ENCODE data around the gene NUP205. TPM values are rescaled to one million over a fixed set of nuclear protein-coding genes. Genes with fewer than 3 reads are reported as not detected.

NUP205 gene
- total RNA-seq, 1 experiment from 2014 or later = 75.1 TPM

- no peak overlapping the region for H3K4me3 Mint-ChIP-seq (ENCODE audit: low read depth, unreplicated experiment)
- CTCF ChIA-PET = no interaction called here
- no peak overlapping the region for H3K27ac Mint-ChIP-seq (ENCODE audit: unreplicated experiment)
Measured at GRCh38 chr7:135541029-135541428, 16.7 kb upstream of the NUP205 start.

GRCh38 chr7:135550196-135550595, 7.5 kb upstream of the NUP205 start:
- H3K4me1 Mint-ChIP-seq (ENCODE audit: low read depth, unreplicated experiment) = no peaks in the 10 kb centered on the region
- no peak for DNase-seq
- H3K27me3 Mint-ChIP-seq (ENCODE audit: unreplicated experiment) = peaks cover 13% of the 10 kb centered on the region
- no peaks in the 10 kb centered on the region for H3K36me3 Mint-ChIP-seq (ENCODE audit: insufficient read depth, unreplicated experiment)
- no peak overlapping the region for H3K4me3 Mint-ChIP-seq (ENCODE audit: low read depth, unreplicated experiment)
- no TSS peak for BruUV-seq (replicated peaks)
- intact Hi-C loops (cut with micrococcal nuclease; ENCODE audit: unreplicated experiment) = no loop called here
- TF ChIP-seq CTCF (IDR thresholded peaks at IDR 0.05; ENCODE audit: unreplicated experiment) = no peak
- no peaks in the 10 kb centered on the region for H3K9me3 Mint-ChIP-seq (ENCODE audit: low read depth, unreplicated experiment)
- no peak overlapping the region for H3K27ac Mint-ChIP-seq (ENCODE audit: unreplicated experiment)
- CTCF ChIA-PET = no interaction called here

More at GRCh38 chr7:135541029-135541428, 16.7 kb upstream of the NUP205 start:
- H3K4me1 Mint-ChIP-seq (ENCODE audit: low read depth, unreplicated experiment) = no peaks in the 10 kb centered on the region
- no TSS peak for BruUV-seq (replicated peaks)
- no peaks in the 10 kb centered on the region for H3K27me3 Mint-ChIP-seq (ENCODE audit: unreplicated experiment)
- TF ChIP-seq CTCF (IDR thresholded peaks at IDR 0.05; ENCODE audit: unreplicated experiment) = no peak
- H3K36me3 Mint-ChIP-seq (ENCODE audit: insufficient read depth, unreplicated experiment) = no peaks in the 10 kb centered on the region
- no peaks in the 10 kb centered on the region for H3K9me3 Mint-ChIP-seq (ENCODE audit: low read depth, unreplicated experiment)
- DNase-seq = no peak
- intact Hi-C loops (cut with micrococcal nuclease; ENCODE audit: unreplicated experiment) = no loop called here

DNA sequence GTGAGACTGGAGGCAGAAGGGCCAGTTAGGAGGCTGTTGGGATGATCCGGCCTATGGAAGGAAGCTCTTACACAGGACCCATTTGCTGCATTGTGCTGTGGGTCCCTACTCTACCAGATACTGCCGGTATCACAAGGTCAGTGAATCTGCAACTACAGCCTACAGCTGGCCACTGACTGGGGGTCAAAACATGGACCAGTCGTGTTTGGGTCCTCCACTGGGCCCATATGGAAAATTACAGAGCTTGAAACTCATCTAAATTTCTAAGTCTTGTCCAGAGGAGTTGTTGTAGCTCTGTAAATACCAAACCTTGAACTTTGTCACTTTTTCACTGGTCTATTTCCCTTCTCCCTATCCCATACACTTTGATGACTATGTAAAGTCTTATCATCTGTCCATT, 5.6 kb upstream of the NUP205 start:
- CTCF ChIA-PET = interaction anchor here (1.0 kb wide), 1 partner anchor 18 kb away, joined by 5 read pairs; no protein-coding TSS in a partner anchor
- no peak overlapping the region for H3K4me3 Mint-ChIP-seq (ENCODE audit: low read depth, unreplicated experiment)
- no TSS peak for BruUV-seq (replicated peaks)
- H3K27me3 Mint-ChIP-seq (ENCODE audit: unreplicated experiment) = peaks cover 13% of the 10 kb centered on the region
- H3K36me3 Mint-ChIP-seq (ENCODE audit: insufficient read depth, unreplicated experiment) = no peaks in the 10 kb centered on the region
- intact Hi-C loops (cut with micrococcal nuclease; ENCODE audit: unreplicated experiment) = no loop called here
- DNase-seq = no peak
- no peak overlapping the region for H3K27ac Mint-ChIP-seq (ENCODE audit: unreplicated experiment)
- H3K9me3 Mint-ChIP-seq (ENCODE audit: low read depth, unreplicated experiment) = no peaks in the 10 kb centered on the region
- no peak for TF ChIP-seq CTCF (IDR thresholded peaks at IDR 0.05; ENCODE audit: unreplicated experiment)
- no peaks in the 10 kb centered on the region for H3K4me1 Mint-ChIP-seq (ENCODE audit: low read depth, unreplicated experiment)

DNA sequence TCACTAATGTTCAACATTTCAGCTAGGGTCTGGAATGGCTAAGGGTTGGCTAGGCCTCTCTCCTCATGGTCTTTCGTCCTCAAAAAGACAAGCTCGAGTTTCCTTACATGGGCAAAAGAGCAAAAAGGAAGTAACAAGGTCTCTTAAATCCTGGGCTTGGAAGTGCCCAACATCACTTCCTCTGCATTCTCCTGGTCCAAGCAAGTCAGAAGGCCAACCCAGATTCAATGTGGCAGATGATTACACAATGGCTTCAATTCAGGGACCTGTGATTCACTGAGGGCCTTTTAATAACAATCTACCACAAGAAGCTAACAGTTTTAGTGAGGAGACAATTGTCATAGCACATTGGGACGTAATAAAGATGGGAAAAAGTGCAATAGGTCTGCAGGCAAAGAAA, 4.4 kb upstream of the NUP205 start:
- no TSS peak for BruUV-seq (replicated peaks)

More for the DNA sequence above, 4.4 kb upstream of the NUP205 start:
- no peak for TF ChIP-seq CTCF (IDR thresholded peaks at IDR 0.05; ENCODE audit: unreplicated experiment)
- Mint-ChIP-seq H3K4me1 (ENCODE audit: low read depth, unreplicated experiment) (no peaks in the 10 kb centered on the region), H3K27ac (ENCODE audit: unreplicated experiment) (no peak overlapping the region), H3K36me3 (ENCODE audit: insufficient read depth, unreplicated experiment) (no peaks in the 10 kb centered on the region), H3K4me3 (ENCODE audit: low read depth, unreplicated experiment) (no peak overlapping the region), H3K9me3 (ENCODE audit: low read depth, unreplicated experiment) (no peaks in the 10 kb centered on the region), H3K27me3 (ENCODE audit: unreplicated experiment) (peaks cover 13% of the 10 kb centered on the region)
- intact Hi-C loops (cut with micrococcal nuclease; ENCODE audit: unreplicated experiment) = no loop called here
- DNase-seq = no peak
- CTCF ChIA-PET = no interaction called here

All from Calu3 (cell line).